KOPT-K1 (cell line): ENCODE data around the gene UPK3B.
"Not testable (repeated sequence)": the region's sequence is repeated elsewhere in the genome, so short reads cannot be mapped to it uniquely, and the experiment has no call there.

ENCODE experiments used
- H3K27ac ChIP-seq: fragments of 200-600 bp; sonication (generic); 2 replicates; pipeline ENCODE4 v1.5.1; 2016; ENCODE audit warnings: antibody characterized with exemption, mild to moderate bottlenecking, low read depth, low read length; ENCODE audit not compliant: poor library complexity, severe bottlenecking
- H3K36me3 ChIP-seq: fragments of 200-600 bp; sonication (generic); 2 replicates; pipeline ENCODE4 v1.5.1; 2017; ENCODE audit warnings: antibody characterized with exemption, mild to moderate bottlenecking, low read length, moderate library complexity; ENCODE audit not compliant: insufficient read depth
- H3K9me3 ChIP-seq: fragments of 200-600 bp; sonication (generic); 2 replicates; pipeline ENCODE4 v1.5.1; 2017; ENCODE audit warnings: antibody characterized with exemption, low read length, mild to moderate bottlenecking; ENCODE audit not compliant: insufficient read depth, poor library complexity, severe bottlenecking

UPK3B gene

DNA sequence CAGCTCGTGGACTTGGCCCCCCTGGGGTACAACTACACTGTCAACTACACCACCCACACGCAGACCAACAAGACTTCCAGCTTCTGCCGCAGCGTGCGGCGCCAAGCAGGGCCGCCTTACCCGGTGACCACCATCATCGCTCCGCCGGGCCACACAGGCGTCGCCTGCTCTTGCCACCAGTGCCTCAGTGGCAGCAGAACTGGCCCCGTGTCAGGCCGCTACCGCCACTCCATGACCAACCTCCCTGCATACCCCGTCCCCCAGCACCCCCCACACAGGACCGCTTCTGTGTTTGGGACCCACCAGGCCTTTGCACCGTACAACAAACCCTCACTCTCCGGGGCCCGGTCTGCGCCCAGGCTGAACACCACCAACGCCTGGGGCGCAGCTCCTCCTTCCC is 27.7 kb upstream of the UPK3B start:
- H3K9me3 ChIP-seq, H3K27ac ChIP-seq: not testable (repeated sequence)
- H3K36me3 ChIP-seq, result peaks cover 22% of the 10 kb centered on the region; the same call in 1 of the 2 replicates

DNA sequence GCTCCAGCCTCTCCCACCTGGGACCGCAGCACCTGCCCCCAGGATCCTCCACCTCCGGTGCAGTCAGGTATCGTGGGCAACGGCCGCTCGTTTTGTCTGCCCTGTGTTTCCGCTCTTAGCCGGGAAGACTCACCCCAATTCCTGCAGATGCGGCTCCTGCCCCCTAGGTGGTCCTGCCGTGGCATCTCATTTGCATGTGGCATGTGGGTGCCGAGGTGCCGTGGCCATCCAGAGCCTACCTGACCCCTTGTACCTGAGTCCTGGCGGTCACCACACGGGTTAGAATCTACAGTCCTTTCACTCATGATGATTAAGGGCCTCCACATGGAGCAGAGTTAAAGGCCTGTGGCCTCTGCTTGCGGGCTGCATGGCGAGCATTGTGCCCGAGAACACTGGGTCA is 27.3 kb upstream of the UPK3B start:
- H3K36me3 ChIP-seq, result peaks cover 22% of the 10 kb centered on the region; the same call in 1 of the 2 replicates
- H3K27ac ChIP-seq, H3K9me3 ChIP-seq: not testable (repeated sequence)

GRCh38 chr7:76484456-76484855 is 25.9 kb upstream of the UPK3B start:
- peaks cover 22% of the 10 kb centered on the region; the same call in 1 of the 2 replicates for H3K36me3 ChIP-seq
- not testable (repeated sequence) for H3K27ac ChIP-seq, H3K9me3 ChIP-seq

DNA sequence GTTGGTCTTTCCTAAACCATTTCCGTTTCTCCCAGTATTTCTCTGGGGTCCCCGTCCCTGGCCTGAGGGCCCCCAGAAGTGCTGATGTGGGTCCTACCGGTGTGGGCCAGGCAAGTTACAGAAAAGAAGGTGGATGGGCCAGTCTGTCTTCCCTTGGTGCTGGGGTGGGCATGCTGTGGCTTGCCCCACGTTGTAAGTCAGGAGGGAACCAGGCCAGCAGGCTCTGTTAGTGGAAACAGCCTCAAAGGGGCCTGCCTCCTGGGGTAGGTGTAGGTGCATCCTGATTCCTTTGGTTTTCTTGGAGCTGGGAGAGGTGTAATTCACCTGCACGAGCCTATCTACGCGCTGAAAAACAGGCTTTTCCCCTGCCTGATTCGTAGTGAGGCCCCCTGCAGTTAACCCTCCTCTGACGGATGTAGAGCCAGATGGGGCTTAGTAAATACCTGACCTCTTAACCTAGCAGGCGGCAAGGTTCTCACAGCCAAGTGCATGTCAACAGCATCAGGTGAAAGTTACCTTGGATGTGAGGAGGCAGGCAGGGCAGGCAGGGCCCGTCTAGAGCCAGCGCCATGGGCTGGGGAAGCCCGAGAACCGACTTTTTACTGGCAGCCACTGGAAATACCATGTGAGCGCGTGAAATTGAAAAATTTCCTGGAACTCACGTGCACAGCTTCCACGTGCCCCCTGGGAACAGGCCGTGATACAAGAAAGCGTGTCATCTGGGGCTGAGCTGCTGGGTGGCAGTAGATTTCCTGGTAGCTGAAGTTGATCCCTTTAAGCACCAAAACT is 24.3 kb upstream of the UPK3B start:
- Histone ChIP-seq H3K27ac (peak overlapping the region; percentile 64), H3K36me3 (peaks cover 13% of the 10 kb centered on the region; the same call in 1 of the 2 replicates)

GRCh38 chr7:76486618-76487017 is 23.7 kb upstream of the UPK3B start:
- not testable (repeated sequence) for H3K27ac ChIP-seq, H3K9me3 ChIP-seq
- peaks cover 12% of the 10 kb centered on the region; the same call in 1 of the 2 replicates for H3K36me3 ChIP-seq

More for the DNA sequence above, 24.3 kb upstream of the UPK3B start:
- not testable (repeated sequence) for H3K9me3 ChIP-seq

DNA sequence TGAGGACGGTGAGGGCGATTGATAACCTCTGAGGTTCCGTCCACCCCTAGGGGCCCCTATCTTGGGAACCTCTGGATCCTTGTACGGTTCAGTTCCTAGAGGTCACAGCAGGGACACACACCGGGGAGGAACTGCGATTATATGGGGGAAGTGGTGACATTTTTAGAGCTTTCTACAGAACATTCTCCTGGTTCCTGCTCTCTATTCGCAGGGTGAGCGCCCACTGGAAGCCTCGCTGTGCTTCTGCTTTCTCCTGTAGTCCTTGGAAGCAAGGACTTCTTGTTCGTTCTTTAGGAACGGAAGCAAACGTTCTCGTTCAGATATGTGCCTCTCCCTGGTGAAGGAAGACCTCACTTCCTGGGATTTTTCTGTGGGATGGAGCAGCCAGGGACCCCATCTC is 22.4 kb upstream of the UPK3B start:
- not testable (repeated sequence) for H3K27ac ChIP-seq, H3K9me3 ChIP-seq, H3K36me3 ChIP-seq

DNA sequence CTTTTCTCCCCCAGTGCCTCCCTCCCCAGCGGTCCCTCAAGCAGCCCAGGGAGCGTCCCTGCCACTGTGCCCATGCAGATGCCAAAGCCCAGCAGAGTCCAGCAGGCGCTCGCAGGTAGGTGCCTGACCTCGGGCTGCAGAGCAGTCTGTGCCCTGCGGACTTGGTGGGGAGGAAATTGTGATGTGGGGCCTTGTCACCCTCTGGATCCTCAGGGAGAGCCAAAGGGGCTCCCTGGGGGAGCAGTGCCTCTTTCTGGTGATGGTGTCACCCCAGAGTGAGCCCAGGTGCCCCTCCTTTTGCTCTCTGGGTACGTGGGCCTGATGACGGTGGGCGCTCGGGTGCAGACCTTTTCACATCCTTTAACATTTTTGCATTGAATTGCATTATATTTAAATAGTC is 18.2 kb upstream of the UPK3B start:
- H3K36me3 ChIP-seq, H3K27ac ChIP-seq, H3K9me3 ChIP-seq: not testable (repeated sequence)

GRCh38 chr7:76495717-76496116 is 14.6 kb upstream of the UPK3B start:
- H3K36me3 ChIP-seq, H3K27ac ChIP-seq, H3K9me3 ChIP-seq: not testable (repeated sequence)

- H3K27ac ChIP-seq, H3K36me3 ChIP-seq, H3K9me3 ChIP-seq: not testable (repeated sequence)
Observed at GRCh38 chr7:76497918-76498582, 12.3 kb upstream of the UPK3B start.

- H3K27ac ChIP-seq, H3K36me3 ChIP-seq, H3K9me3 ChIP-seq: not testable (repeated sequence)
Observed at GRCh38 chr7:76498583-76499200, 11.7 kb upstream of the UPK3B start.

GRCh38 chr7:76499201-76499923 is 11.0 kb upstream of the UPK3B start:
- not testable (repeated sequence) for H3K27ac ChIP-seq, H3K9me3 ChIP-seq, H3K36me3 ChIP-seq

- not testable (repeated sequence) for H3K36me3 ChIP-seq, H3K9me3 ChIP-seq, H3K27ac ChIP-seq
Observed at GRCh38 chr7:76499924-76500241, 10.5 kb upstream of the UPK3B start.

- H3K27ac ChIP-seq, H3K9me3 ChIP-seq: not testable (repeated sequence)
- H3K36me3 ChIP-seq, result peaks cover 10% of the 10 kb centered on the region; the same call in 1 of the 2 replicates
Observed at GRCh38 chr7:76502224-76502623, 8.1 kb upstream of the UPK3B start.

GRCh38 chr7:76502836-76503235 is 7.5 kb upstream of the UPK3B start:
- not testable (repeated sequence) for H3K27ac ChIP-seq, H3K9me3 ChIP-seq
- H3K36me3 ChIP-seq, result peaks cover 10% of the 10 kb centered on the region; the same call in 1 of the 2 replicates

GRCh38 chr7:76503244-76503643 is 7.1 kb upstream of the UPK3B start:
- H3K27ac ChIP-seq, H3K9me3 ChIP-seq: not testable (repeated sequence)
- H3K36me3 ChIP-seq, result peaks cover 10% of the 10 kb centered on the region; the same call in 1 of the 2 replicates
